ENCODE results near the gene TENM3.

The TENM3 gene

GRCh38 chr4:182202650-182203049, 40.6 kb upstream of the TENM3 start:
- no peaks in the 10 kb centered on the region for H3K79me2 ChIP-seq (ENCODE audit: low read length)
- H4K20me1 ChIP-seq (ENCODE audit: insufficient read depth, low read length), result no peaks in the 10 kb centered on the region
- no peak overlapping the region for H3K4me2 ChIP-seq (ENCODE audit: low read length)

GRCh38 chr4:182203872-182204411, 39.3 kb upstream of the TENM3 start:
- Histone ChIP-seq H2AFZ (ENCODE audit: low read depth, low read length) (no peak overlapping the region), H4K20me1 (ENCODE audit: insufficient read depth, low read length) (no peaks in the 10 kb centered on the region), H3K79me2 (ENCODE audit: low read length) (no peaks in the 10 kb centered on the region), H3K4me3 (ENCODE audit: low read length) (no peak overlapping the region), H3K9ac (ENCODE audit: low read length) (no peak overlapping the region), H3K27me3 (ENCODE audit: low read depth, low read length) (0 out of 2 replicates have a peak, but pooled peaks cover 5% of the 10 kb centered on the region), H3K9me3 (ENCODE audit: insufficient read depth, low read length) (no peaks in the 10 kb centered on the region), H3K36me3 (replicated peaks; ENCODE audit: low read depth, low read length) (no peaks in the 10 kb centered on the region), H3K4me2 (ENCODE audit: low read length) (no peak overlapping the region), H3K27ac (ENCODE audit: low read length) (no peak overlapping the region), H3K4me1 (ENCODE audit: low read length) (no peaks in the 10 kb centered on the region)
- TF ChIP-seq CTCF (IDR thresholded peaks at IDR 0.05; ENCODE audit: low read depth, low read length) (no peak), EZH2phosphoT487 (IDR thresholded peaks at IDR 0.05; ENCODE audit: low read depth) (no peak)

More at GRCh38 chr4:182202650-182203049, 40.6 kb upstream of the TENM3 start:
- H3K4me1 ChIP-seq (ENCODE audit: low read length), result no peaks in the 10 kb centered on the region
- no peak overlapping the region for H3K4me3 ChIP-seq (ENCODE audit: low read length)
- H3K9ac ChIP-seq (ENCODE audit: low read length), result no peak overlapping the region
- no peak for TF ChIP-seq EZH2phosphoT487 (IDR thresholded peaks at IDR 0.05; ENCODE audit: low read depth)
- TF ChIP-seq CTCF (IDR thresholded peaks at IDR 0.05; ENCODE audit: low read depth, low read length), result no peak
- no peaks in the 10 kb centered on the region for H3K9me3 ChIP-seq (ENCODE audit: insufficient read depth, low read length)
- 0 out of 2 replicates have a peak, but pooled peaks cover 5% of the 10 kb centered on the region for H3K27me3 ChIP-seq (ENCODE audit: low read depth, low read length)
- H2AFZ ChIP-seq (ENCODE audit: low read depth, low read length), result no peak overlapping the region
- H3K36me3 ChIP-seq (replicated peaks; ENCODE audit: low read depth, low read length), result no peaks in the 10 kb centered on the region
- no peak overlapping the region for H3K27ac ChIP-seq (ENCODE audit: low read length)

- Histone ChIP-seq H4K20me1 (ENCODE audit: insufficient read depth, low read length) (no peaks in the 10 kb centered on the region), H3K9me3 (ENCODE audit: insufficient read depth, low read length) (no peaks in the 10 kb centered on the region), H3K4me3 (ENCODE audit: low read length) (no peak overlapping the region), H3K27me3 (ENCODE audit: low read depth, low read length) (0 out of 2 replicates have a peak, but pooled peaks cover 5% of the 10 kb centered on the region), H2AFZ (ENCODE audit: low read depth, low read length) (no peak overlapping the region), H3K27ac (ENCODE audit: low read length) (no peak overlapping the region), H3K9ac (ENCODE audit: low read length) (no peak overlapping the region), H3K4me1 (ENCODE audit: low read length) (no peaks in the 10 kb centered on the region), H3K79me2 (ENCODE audit: low read length) (no peaks in the 10 kb centered on the region), H3K36me3 (replicated peaks; ENCODE audit: low read depth, low read length) (no peaks in the 10 kb centered on the region), H3K4me2 (ENCODE audit: low read length) (no peak overlapping the region)
- TF ChIP-seq EZH2phosphoT487 (IDR thresholded peaks at IDR 0.05; ENCODE audit: low read depth) (no peak), CTCF (IDR thresholded peaks at IDR 0.05; ENCODE audit: low read depth, low read length) (no peak)
Observed at GRCh38 chr4:182205306-182205705, 37.9 kb upstream of the TENM3 start.

- Histone ChIP-seq H3K36me3 (replicated peaks; ENCODE audit: low read depth, low read length) (no peaks in the 10 kb centered on the region), H3K4me2 (ENCODE audit: low read length) (no peak overlapping the region), H3K4me3 (ENCODE audit: low read length) (no peak overlapping the region), H3K27me3 (ENCODE audit: low read depth, low read length) (0 out of 2 replicates have a peak, but pooled peaks cover 5% of the 10 kb centered on the region), H3K4me1 (ENCODE audit: low read length) (no peaks in the 10 kb centered on the region), H3K9ac (ENCODE audit: low read length) (no peak overlapping the region), H3K27ac (ENCODE audit: low read length) (no peak overlapping the region), H2AFZ (ENCODE audit: low read depth, low read length) (no peak overlapping the region), H3K79me2 (ENCODE audit: low read length) (no peaks in the 10 kb centered on the region), H3K9me3 (ENCODE audit: insufficient read depth, low read length) (no peaks in the 10 kb centered on the region), H4K20me1 (ENCODE audit: insufficient read depth, low read length) (no peaks in the 10 kb centered on the region)
- TF ChIP-seq CTCF (IDR thresholded peaks at IDR 0.05; ENCODE audit: low read depth, low read length) (no peak), EZH2phosphoT487 (IDR thresholded peaks at IDR 0.05; ENCODE audit: low read depth) (no peak)
Observed at GRCh38 chr4:182206266-182206665, 36.9 kb upstream of the TENM3 start.
